22Rv1 (cell line): ENCODE measurements around the gene ZNF41.

Source experiments
- ZFX ChIP-seq: fragments of 450-650 bp; IDR thresholded peaks from 2 replicates; pipeline ENCODE4 v1.6.1; 2017; ENCODE audit warnings: antibody characterized with exemption, borderline replicate concordance
- TF ChIP-seq, protein P1 (sequence below): fragments of 450-650 bp; IDR thresholded peaks from 2 replicates; pipeline ENCODE4 v1.5.1; 2017; ENCODE audit warnings: mild to moderate bottlenecking

DNA sequence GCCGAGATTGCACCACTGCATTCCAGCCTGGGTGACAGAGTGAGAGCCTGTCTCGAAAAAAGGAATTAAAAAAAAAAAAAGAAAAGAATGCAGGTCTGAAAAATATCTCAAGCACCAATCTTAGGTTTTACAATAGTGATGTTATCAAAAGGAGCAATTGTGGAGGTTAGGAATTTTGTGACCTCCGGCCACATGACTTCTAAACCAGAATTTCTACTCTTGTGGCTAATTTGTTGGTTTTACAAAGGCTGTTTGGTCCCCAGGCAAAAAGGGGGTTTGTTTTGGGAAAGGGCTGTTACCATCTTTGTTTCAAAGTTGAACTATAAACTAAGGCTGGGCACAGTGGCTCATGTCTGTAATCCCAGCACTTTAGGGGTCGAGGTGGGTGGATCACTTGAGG lies 15.4 kb upstream of the ZNF41 start:
- TF ChIP-seq, protein P1, sequence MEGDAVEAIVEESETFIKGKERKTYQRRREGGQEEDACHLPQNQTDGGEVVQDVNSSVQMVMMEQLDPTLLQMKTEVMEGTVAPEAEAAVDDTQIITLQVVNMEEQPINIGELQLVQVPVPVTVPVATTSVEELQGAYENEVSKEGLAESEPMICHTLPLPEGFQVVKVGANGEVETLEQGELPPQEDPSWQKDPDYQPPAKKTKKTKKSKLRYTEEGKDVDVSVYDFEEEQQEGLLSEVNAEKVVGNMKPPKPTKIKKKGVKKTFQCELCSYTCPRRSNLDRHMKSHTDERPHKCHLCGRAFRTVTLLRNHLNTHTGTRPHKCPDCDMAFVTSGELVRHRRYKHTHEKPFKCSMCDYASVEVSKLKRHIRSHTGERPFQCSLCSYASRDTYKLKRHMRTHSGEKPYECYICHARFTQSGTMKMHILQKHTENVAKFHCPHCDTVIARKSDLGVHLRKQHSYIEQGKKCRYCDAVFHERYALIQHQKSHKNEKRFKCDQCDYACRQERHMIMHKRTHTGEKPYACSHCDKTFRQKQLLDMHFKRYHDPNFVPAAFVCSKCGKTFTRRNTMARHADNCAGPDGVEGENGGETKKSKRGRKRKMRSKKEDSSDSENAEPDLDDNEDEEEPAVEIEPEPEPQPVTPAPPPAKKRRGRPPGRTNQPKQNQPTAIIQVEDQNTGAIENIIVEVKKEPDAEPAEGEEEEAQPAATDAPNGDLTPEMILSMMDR: no peak
- TF ChIP-seq ZFX: no peak
